HTR-8/SVneo (cell line): ENCODE results near the gene PITRM1.
"Not testable (repeated sequence)": the region's sequence is repeated elsewhere in the genome, so short reads cannot be mapped to it uniquely, and the experiment has no call there.

ENCODE experiments used
- DNase-seq: peaks from one replicate; pipeline ENCODE4 v3.0.0; 2011; ENCODE audit warnings: low spot score, mixed read lengths; ENCODE audit not compliant: insufficient read length
- FAIRE-seq: peaks from 2 replicates; lab custom pipeline; 2011; peaks lifted over from hg19 to GRCh38; lab: Jason Lieb, UNC

The PITRM1 gene

GRCh38 chr10:3172446-3173170, at the start of gene PITRM1:
Gene PITRM1, minus strand, starts transcription at chr10:3172782. Its CDS starts 10 bp downstream, at chr10:3172772.
- FAIRE-seq, result peak; percentile 97
- DNase-seq, result peak; percentile 98

GRCh38 chr10:3222068-3222467, 49.5 kb upstream of the PITRM1 start:
- FAIRE-seq, result no peak
- DNase-seq, result no peak

- FAIRE-seq, result peak; percentile 94
These were observed 49.0 kb upstream of the PITRM1 start for GRCh38 chr10:3221601-3222000.

DNA sequence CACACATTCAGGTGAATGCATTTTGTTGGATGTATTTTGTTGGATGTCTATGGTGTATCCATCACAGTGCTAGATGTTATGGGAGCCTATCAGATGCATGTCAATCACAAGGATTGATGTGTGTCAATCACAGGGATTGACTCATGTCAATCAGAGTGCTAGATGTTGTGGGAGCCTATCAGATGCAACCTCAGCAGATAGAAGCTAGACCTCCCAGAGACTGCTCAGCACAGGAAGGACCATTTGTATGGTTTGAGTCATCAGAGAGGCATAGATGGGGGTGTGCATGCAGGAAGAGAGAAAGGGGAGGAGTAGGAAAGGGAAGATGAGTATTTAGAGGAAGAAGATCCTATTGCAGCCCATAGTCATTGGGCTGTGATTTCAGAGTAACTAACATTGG, 48.3 kb upstream of the PITRM1 start:
- no peak for FAIRE-seq
- DNase-seq, result no peak

More at GRCh38 chr10:3221601-3222000, 49.0 kb upstream of the PITRM1 start:
- DNase-seq, result not testable (repeated sequence)

GRCh38 chr10:3219021-3219628, 46.5 kb upstream of the PITRM1 start:
- peak; percentile 13 for FAIRE-seq
- not testable (repeated sequence) for DNase-seq

DNA sequence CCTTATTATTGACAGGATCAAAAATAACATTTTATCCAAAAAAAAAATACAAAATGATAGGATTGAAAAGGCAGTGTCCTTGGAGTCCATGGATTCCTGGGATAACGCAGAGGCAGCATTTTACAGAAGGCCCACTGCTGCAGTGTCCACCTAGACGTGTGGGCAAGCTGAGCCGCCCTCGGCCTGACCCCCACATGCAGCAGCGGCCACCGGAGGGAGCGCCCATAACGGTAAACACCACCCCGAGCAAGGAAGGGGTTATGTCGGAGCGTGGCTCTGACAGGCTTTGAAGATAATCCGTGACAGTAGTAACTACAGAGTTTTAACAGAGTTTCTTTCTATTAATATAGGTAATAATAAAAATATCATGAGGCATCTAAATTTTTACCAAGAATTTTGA, 45.3 kb upstream of the PITRM1 start:
- DNase-seq, result no peak
- FAIRE-seq, result no peak

DNA sequence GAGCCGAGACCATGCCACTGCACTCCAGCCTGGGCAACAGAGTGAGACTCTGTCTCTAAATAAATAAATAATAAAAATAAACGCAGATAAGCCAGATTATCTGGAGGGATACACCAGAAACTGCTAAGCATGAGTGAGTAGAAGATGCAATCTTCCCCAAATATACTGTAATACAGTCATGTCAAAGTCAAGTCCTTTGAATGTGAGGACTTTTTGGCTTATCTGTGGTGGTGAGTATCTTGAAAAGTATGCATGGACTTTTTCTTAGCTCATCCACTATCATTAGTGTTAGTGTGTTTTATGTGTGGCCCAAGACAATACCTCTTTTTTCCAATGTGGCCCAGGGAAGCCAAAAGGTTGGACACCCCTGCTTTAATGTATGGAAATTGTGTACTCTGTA, 44.7 kb upstream of the PITRM1 start:
- DNase-seq (no peak), FAIRE-seq (no peak)

- FAIRE-seq, result no peak
These were observed 42.7 kb upstream of the PITRM1 start for GRCh38 chr10:3215153-3215775.

GRCh38 chr10:3213758-3214515, 41.4 kb upstream of the PITRM1 start:
- DNase-seq (no peak), FAIRE-seq (no peak)

More at GRCh38 chr10:3215153-3215775, 42.7 kb upstream of the PITRM1 start:
- DNase-seq, result no peak

DNA sequence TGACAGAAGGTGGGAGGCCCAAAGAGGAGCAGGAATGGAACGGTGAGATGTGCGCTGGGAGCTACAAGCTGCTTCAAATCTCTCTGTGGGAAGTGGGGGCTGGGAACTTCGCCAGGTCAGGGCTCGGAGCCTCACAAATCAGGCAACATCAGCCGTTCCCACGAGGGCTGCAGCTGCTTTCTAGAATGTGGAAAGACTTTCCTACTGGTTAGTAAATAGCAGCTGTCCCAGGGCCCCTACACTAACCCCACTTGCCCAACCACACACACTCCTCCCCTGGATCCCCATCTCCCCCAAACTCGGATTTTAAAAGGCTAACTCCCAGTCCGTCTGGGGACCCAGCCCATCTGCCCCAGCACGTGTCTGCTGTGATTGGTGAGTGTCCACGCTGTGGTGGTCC, 40.6 kb upstream of the PITRM1 start:
- DNase-seq, result no peak

GRCh38 chr10:3210251-3210877, 37.8 kb upstream of the PITRM1 start:
- DNase-seq, result no peak
- FAIRE-seq, result no peak

More for the DNA sequence above, 40.6 kb upstream of the PITRM1 start:
- no peak for FAIRE-seq

DNA sequence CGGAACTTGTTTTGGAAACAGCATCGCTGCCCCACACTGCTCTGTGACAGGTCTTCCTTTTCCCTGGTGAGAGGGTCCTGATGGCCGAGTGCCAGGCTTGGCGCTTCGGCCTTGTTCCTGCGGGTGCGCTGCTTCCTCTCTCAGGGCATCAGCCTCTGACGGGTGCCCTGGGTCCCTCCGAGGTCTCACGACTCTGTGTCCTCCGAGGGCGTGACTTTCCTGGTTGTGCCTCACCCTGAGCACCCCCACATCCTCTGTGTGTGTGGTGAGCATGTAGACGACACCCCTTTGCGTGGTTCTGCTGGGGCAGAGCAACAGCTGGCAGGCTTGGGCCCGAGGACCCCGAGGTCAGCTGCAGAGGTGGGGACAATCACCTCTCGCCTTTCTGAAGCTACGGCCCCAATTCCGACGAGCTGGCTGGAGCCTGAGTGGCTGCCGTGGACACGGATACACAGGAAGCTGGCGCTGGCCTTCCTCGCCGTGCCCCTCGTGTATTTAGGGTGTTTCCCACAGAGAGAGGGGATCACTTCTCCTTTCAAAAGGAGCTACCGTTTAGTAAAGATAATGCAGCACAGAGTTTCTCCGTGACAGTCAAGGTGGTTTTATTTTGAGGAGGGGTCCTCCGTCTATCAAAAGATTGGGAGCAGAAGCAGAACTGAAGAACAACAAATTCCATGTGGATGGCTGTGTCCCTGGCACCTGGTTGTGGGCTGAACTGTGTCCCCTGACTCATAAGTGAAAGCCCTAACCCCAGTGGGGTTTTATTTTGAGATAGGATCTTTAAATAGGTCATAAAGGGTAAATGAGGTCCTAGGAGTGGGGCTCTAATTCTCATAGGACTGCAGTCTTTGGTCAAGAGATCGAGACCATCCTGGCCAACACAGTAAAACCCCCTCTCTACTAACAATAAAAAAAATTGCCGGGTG, 36.2 kb upstream of the PITRM1 start:
- FAIRE-seq (no peak), DNase-seq (no peak)

DNA sequence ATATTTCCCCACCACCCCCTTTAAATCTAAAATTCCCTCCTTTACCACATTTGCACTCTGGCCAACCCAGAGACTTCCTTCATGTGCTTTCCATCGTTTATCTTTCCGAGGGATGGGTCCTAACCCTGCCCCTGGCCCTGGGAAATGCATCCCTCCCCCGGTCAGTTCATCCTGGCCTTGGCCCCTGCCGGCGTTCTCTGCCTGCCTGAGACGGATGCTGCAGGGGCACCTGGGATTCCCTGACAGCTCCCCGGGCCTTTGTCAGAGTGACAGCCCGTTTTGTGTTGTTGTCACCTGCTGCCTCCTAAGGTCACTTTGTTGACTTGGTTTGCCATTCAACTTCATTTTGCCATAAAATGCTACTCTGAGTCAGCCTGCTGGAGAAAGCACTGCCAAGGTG, 34.8 kb upstream of the PITRM1 start:
- FAIRE-seq, result no peak
- DNase-seq, result no peak

DNA sequence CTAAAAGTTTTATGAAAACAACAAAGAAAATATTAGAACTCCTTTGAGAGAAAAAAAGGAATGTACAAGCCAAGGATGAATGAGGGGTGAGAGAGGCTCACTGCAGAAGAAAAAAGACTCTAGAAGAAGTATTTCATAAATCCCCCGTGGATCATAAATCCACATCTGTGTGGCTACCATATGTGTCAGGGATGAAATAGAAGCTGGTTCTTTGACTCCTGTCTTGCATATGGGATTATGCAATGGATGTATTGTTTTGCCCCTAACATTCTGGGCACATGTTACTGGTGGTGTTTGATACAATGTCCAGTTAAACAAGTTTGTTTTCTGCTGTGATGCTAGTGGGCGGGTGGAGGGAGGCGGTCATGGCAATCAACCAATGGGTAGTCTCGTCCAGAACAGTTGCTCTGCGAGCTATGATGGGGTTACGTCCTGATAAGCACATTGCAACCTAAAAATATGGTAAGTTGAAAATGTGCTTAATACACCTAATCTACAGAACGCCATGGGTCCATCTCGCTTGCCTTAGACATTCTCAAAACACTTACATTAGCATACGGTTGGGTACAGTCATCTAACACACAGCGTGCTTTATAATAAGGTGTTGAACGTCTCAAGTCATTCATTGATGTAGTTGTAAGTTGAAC, 34.1 kb upstream of the PITRM1 start:
- FAIRE-seq, result no peak
- DNase-seq, result no peak

DNA sequence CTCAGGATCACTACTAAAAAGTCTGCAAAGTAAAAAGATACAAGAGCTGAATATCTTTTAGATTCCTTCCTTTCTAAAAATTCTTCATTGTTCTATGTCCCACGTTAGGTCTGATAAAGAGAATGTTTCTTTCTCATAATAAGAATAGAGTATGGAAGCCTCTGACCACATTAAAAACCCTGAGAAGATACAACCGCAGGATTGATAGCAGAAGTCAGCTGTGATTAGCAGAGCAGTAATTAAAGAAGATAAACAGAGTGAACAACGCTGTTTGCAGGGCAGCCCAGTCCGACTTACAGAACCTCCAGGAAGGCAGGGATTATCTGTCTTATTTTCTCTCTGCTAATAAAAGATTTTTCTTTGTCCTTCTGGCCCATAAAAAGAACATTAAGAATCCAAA, 31.4 kb upstream of the PITRM1 start:
- DNase-seq (no peak), FAIRE-seq (no peak)

GRCh38 chr10:3203016-3203811, 30.6 kb upstream of the PITRM1 start:
- FAIRE-seq (no peak), DNase-seq (no peak)

DNA sequence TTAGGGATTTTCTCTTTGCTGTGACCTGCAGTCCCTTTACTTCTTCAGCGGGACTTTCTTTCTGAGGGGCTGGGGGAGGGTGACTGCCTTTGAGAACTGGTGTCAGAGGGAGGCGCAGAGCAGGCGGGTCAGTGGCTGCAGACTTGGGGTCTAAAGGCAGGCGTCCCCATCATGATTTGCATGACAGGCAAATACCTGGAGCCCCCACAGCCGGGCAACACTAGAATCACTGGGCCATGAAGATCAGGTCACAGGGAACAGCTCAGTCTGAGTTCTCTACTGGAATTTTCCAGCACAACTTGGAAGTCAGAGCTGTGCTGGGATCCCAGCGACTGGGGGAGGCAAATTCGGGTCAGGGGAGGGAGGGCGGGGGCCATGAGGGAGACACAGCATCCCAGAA, 29.2 kb upstream of the PITRM1 start:
- no peak for FAIRE-seq
- no peak for DNase-seq

- DNase-seq (no peak), FAIRE-seq (no peak)
These were observed 26.9 kb upstream of the PITRM1 start for GRCh38 chr10:3199488-3199887.
